CD14-positive monocyte (primary cell): Measurements from ENCODE around the gene MARCHF7. TPM values are rescaled to one million over a fixed set of nuclear protein-coding genes. Genes with fewer than 3 reads are reported as not detected.

Source experiments
- DNase-seq, 3 donors: peaks; one replicate each; pipeline ENCODE4 v3.0.0-alpha.2; 2011 to 2022
- H2AFZ ChIP-seq: 2 replicates; pipeline ENCODE4 v1.6.0; 2012; ENCODE audit warnings: mild to moderate bottlenecking, low read depth, low read length, inconsistent platforms; ENCODE audit not compliant: insufficient read depth, poor library complexity, severe bottlenecking
- H3K27ac ChIP-seq, 2 donors: 1 replicate in 1 of 2; 2 replicates in 1 of 2; pipeline ENCODE4 v1.5.1; 2012 to 2013; ENCODE audit warnings: low read length in 2 of 2, control low read depth in 1 of 2, inconsistent platforms in 1 of 2, low read depth in 1 of 2, mild to moderate bottlenecking in 1 of 2
- H3K27me3 ChIP-seq, 2 donors: one replicate each; pipeline versions ENCODE4 v1.6.0 to v1.6.1; 2011 to 2013; ENCODE audit warnings: low read length in 2 of 2; ENCODE audit not compliant: control insufficient read depth in 2 of 2, insufficient read depth in 2 of 2
- H3K36me3 ChIP-seq, 2 donors: replicated peaks in 1 of 2; 1 replicate in 1 of 2; 2 replicates in 1 of 2; pipeline versions ENCODE4 v1.5.1 to v1.6.1; 2012 to 2013; ENCODE audit warnings: low read length in 2 of 2, control low read depth in 1 of 2, inconsistent platforms in 1 of 2, mild to moderate bottlenecking in 1 of 2; ENCODE audit not compliant: insufficient read depth in 2 of 2, control insufficient read depth in 1 of 2
- H3K4me1 ChIP-seq, 2 donors: 1 replicate in 1 of 2; 2 replicates in 1 of 2; pipeline versions ENCODE4 v1.5.1 to v1.6.1; 2012 to 2013; ENCODE audit warnings: low read length in 2 of 2, control low read depth in 1 of 2, inconsistent platforms in 1 of 2, mild to moderate bottlenecking in 1 of 2, moderate library complexity in 1 of 2; ENCODE audit not compliant: insufficient read depth in 2 of 2, control insufficient read depth in 1 of 2
- H3K4me2 ChIP-seq: replicated peaks from 2 replicates; pipeline ENCODE3; 2012; ENCODE audit warnings: low read length, moderate library complexity, mild to moderate bottlenecking; ENCODE audit not compliant: poor library complexity, severe bottlenecking; ENCODE audit errors: extremely low read depth
- H3K4me3 ChIP-seq, 3 experiments: fragments of 200-600 bp in 1 of 3; sonication (generic) in 1 of 3; replicated peaks in 1 of 3; 1 replicate in 2 of 3; 2 replicates in 1 of 3; pipeline ENCODE4 v1.5.1; 2011 to 2013; ENCODE audit warnings: low read length in 3 of 3, mild to moderate bottlenecking in 3 of 3, control low read depth in 2 of 3, low read depth in 2 of 3, inconsistent platforms in 1 of 3, moderate library complexity in 1 of 3
- H3K79me2 ChIP-seq: 2 replicates; pipeline ENCODE4 v1.6.0; 2012; ENCODE audit warnings: mild to moderate bottlenecking, control low read depth, inconsistent platforms, low read length, moderate library complexity; ENCODE audit not compliant: insufficient read depth
- H3K9ac ChIP-seq: 2 replicates; pipeline ENCODE4 v1.6.0; 2017; ENCODE audit warnings: low read length, mild to moderate bottlenecking; ENCODE audit not compliant: insufficient read depth, poor library complexity, severe bottlenecking
- H3K9me3 ChIP-seq, 2 donors: replicated peaks in 1 of 2; 1 replicate in 1 of 2; 2 replicates in 1 of 2; pipeline versions ENCODE4 v1.5.1 to v1.6.1; 2012 to 2013; ENCODE audit warnings: low read length in 2 of 2, control low read depth in 1 of 2; ENCODE audit not compliant: control insufficient read depth in 1 of 2, insufficient read depth in 1 of 2
- H4K20me1 ChIP-seq: 2 replicates; pipeline ENCODE4 v1.6.0; 2012; ENCODE audit warnings: mild to moderate bottlenecking, low read length, control low read depth, moderate library complexity; ENCODE audit not compliant: insufficient read depth
- H3K27ac Mint-ChIP-seq, 7 donors: one replicate each; pipeline ENCODE4 v1.8.0; 2020; ENCODE audit warnings: mild to moderate bottlenecking in 7 of 7, mixed read lengths in 7 of 7, moderate library complexity in 6 of 7, inconsistent platforms in 2 of 7
- H3K27me3 Mint-ChIP-seq, 3 donors: one replicate each; pipeline ENCODE4 v1.8.0; 2021 to 2022; ENCODE audit warnings: low read depth in 3 of 3, mild to moderate bottlenecking in 3 of 3, mixed read lengths in 3 of 3, moderate library complexity in 3 of 3, inconsistent platforms in 1 of 3
- H3K36me3 Mint-ChIP-seq, 2 donors: one replicate each; pipeline ENCODE4 v1.8.0; 2020; ENCODE audit warnings: mixed read lengths in 2 of 2, inconsistent platforms in 1 of 2, mild to moderate bottlenecking in 1 of 2
- H3K4me1 Mint-ChIP-seq: one replicate; pipeline ENCODE4 v1.8.0; 2020; ENCODE audit warnings: mild to moderate bottlenecking, mixed read lengths
- H3K4me3 Mint-ChIP-seq, 2 donors: one replicate each; pipeline ENCODE4 v1.8.0; 2020; ENCODE audit warnings: mild to moderate bottlenecking in 2 of 2, mixed read lengths in 2 of 2, moderate library complexity in 1 of 2
- H3K9me3 Mint-ChIP-seq, 7 donors: one replicate each; pipeline ENCODE4 v1.8.0; 2020 to 2022; ENCODE audit warnings: mixed read lengths in 7 of 7, mild to moderate bottlenecking in 6 of 7, moderate library complexity in 6 of 7, inconsistent platforms in 2 of 7
- CTCF ChIP-seq: fragments of 200-600 bp; IDR thresholded peaks from one replicate; pipeline ENCODE4 v1.8.0; 2022; ENCODE audit warnings: antibody characterized with exemption, mild to moderate bottlenecking
- WGBS: methylation state at CpG from one replicate; pipeline ENCODE4 v1.1.5; 2013; ENCODE audit warnings: missing lambda C conversion rate; ENCODE audit not compliant: insufficient coverage; 5-methylcytosine and 5-hydroxymethylcytosine counted together
- intact Hi-C, 2 donors: fragments of 100-400 bp; cut with micrococcal nuclease; formaldehyde crosslinking; loops; one replicate each; pipeline versions ENCODE4 v1.15.0 to v1.15.1; 2023
- polyA plus RNA-seq, 3 donors: library from polyadenylated mRNA; depleted of rRNA in 1 of 3; unstranded in 2 of 3; stranded (reverse) in 1 of 3; fragments of 300-500 nt in 2 of 3; fragments of >200 nt in 1 of 3; fragmentation: Illumina TruSeq in 2 of 3; gene quantifications; 1 replicate in 2 of 3; 2 replicates in 1 of 3; pipeline ENCODE4 v1.2.3, GENCODE V29; 2012 to 2021

The MARCHF7 gene
- polyA plus RNA-seq, 3 donors, result 46.7 to 124 (median 102) TPM

DNA sequence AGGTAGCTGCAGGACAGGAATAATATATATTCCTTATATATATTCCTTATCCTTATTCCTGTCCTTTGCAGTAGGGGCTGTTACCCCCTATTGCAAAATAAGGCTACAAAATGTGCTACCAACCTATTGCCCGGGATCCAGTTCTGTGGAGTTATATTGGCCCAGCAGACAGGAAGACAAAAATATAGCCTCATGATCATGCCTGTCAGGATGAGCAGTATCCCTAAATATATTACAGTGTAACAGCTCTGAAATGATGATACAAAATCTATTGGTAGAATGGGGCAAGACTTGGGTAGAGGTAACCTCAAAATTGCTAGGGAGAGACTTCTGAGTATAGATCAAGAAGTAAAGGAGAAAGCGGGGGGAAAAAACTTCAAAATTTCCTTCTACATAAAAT is 31.6 kb upstream of the MARCHF7 start:
- no peak overlapping the region for H2AFZ ChIP-seq
- DNase-seq, result no peak
- intact Hi-C loops, result loop anchor here in 1 of 2 donors (10.0 kb wide), 1 partner anchor 46 kb away; no protein-coding TSS in a partner anchor
- no peak overlapping the region for H3K4me3 Mint-ChIP-seq
- peaks cover 0 to 2% (median 0%) of the 10 kb centered on the region in 7 donors for H3K9me3 Mint-ChIP-seq
- no peak overlapping the region for H3K4me2 ChIP-seq
- peak overlapping the region in 1 of 7 donors; percentile 21 for H3K27ac Mint-ChIP-seq
- no peaks in the 10 kb centered on the region for H4K20me1 ChIP-seq
- H3K36me3 Mint-ChIP-seq, result no peaks in the 10 kb centered on the region
- no peaks in the 10 kb centered on the region for H3K27me3 ChIP-seq
- H3K27me3 Mint-ChIP-seq, result peaks cover 0 to 2% (median 0%) of the 10 kb centered on the region in 3 donors
- no peak for TF ChIP-seq CTCF
- no peak overlapping the region for H3K4me3 ChIP-seq
- no peak overlapping the region for H3K9ac ChIP-seq
- WGBS, result no CpG with 5 or more reads among the region's 2 CpGs
- no peaks in the 10 kb centered on the region for H3K36me3 ChIP-seq
- no peaks in the 10 kb centered on the region for H3K9me3 ChIP-seq
- H3K27ac ChIP-seq, result no peak overlapping the region
- peaks cover 13% of the 10 kb centered on the region for H3K4me1 Mint-ChIP-seq
- no peaks in the 10 kb centered on the region for H3K4me1 ChIP-seq
- H3K79me2 ChIP-seq, result no peaks in the 10 kb centered on the region

GRCh38 chr2:159683817-159684216 is 28.5 kb upstream of the MARCHF7 start:
- Mint-ChIP-seq H3K36me3 (no peaks in the 10 kb centered on the region), H3K27ac (no peak overlapping the region), H3K4me1 (peaks cover 8% of the 10 kb centered on the region), H3K27me3 (peaks cover 0 to 3% (median 2%) of the 10 kb centered on the region in 3 donors), H3K9me3 (peaks cover 0 to 6% (median 0%) of the 10 kb centered on the region in 7 donors), H3K4me3 (no peak overlapping the region)
- H3K27me3 ChIP-seq, result no peaks in the 10 kb centered on the region
- no peak overlapping the region for H3K27ac ChIP-seq
- H4K20me1 ChIP-seq, result no peaks in the 10 kb centered on the region
- H3K36me3 ChIP-seq, result no peaks in the 10 kb centered on the region
- H3K4me1 ChIP-seq, result no peaks in the 10 kb centered on the region
- no peak for TF ChIP-seq CTCF
- H3K4me2 ChIP-seq, result no peak overlapping the region
- no peaks in the 10 kb centered on the region for H3K9me3 ChIP-seq
- intact Hi-C loops, result loop anchor here in 1 of 2 donors (10.0 kb wide), 1 partner anchor 49 kb away; no protein-coding TSS in a partner anchor
- no peak for DNase-seq
- H2AFZ ChIP-seq, result no peak overlapping the region
- no peak overlapping the region for H3K4me3 ChIP-seq
- 71% methylated on average over 1 of the region's 1 CpG for WGBS
- H3K79me2 ChIP-seq, result no peaks in the 10 kb centered on the region
- H3K9ac ChIP-seq, result no peak overlapping the region
